Fibroblast of lung (primary cell): ENCODE data around the gene MEIOB.

Experiments used
- CTCF ChIP-seq, 2 donors: IDR thresholded peaks in 1 of 2; conservative IDR thresholded peaks in 1 of 2; 1 replicate in 1 of 2; 2 replicates in 1 of 2; pipeline ENCODE4 v1.5.1; 2011 to 2012; ENCODE audit warnings: low read length in 2 of 2, control low read depth in 1 of 2, inconsistent platforms in 1 of 2, low read depth in 1 of 2, mild to moderate bottlenecking in 1 of 2
- EZH2 ChIP-seq: IDR thresholded peaks from 2 replicates; pipeline ENCODE4 v1.5.1; 2012; ENCODE audit warnings: low read length, control low read depth, mild to moderate bottlenecking; ENCODE audit errors: missing control alignments

GRCh38 chr16:1787322-1788094, 84.5 kb downstream of the MEIOB start:
- TF ChIP-seq CTCF (conservative IDR thresholded peaks at IDR 0.05 in 1 of 2, IDR thresholded peaks at IDR 0.05 in 1 of 2; ENCODE audit: low read depth in 1 of 2, low read length in 2 of 2) (no peak), EZH2 (no peak)
